BE2C (cell line): ENCODE measurements around the gene ARSI. TPM values are rescaled to one million over a fixed set of nuclear protein-coding genes. Genes with fewer than 3 reads are reported as not detected.
A peak's percentile ranks its signal among the peaks of the same experiment; 100 is the strongest.

ENCODE experiments used
- DNase-seq: peaks from one replicate; pipeline ENCODE4 v3.0.0-alpha.2; 2020
- H3K27me3 ChIP-seq: fragments of 250-450 bp; sonication (Bioruptor Pico); 2 replicates; pipeline ENCODE4 v1.5.1; 2020; ENCODE audit warnings: mild to moderate bottlenecking
- H3K36me3 ChIP-seq: fragments of 250-450 bp; sonication (Bioruptor Pico); 2 replicates; pipeline ENCODE4 v1.5.1; 2020; ENCODE audit warnings: mild to moderate bottlenecking
- H3K4me1 ChIP-seq: fragments of 250-450 bp; sonication (Bioruptor Pico); 2 replicates; pipeline ENCODE4 v1.5.1; 2020
- H3K4me3 ChIP-seq: 2 replicates; pipeline ENCODE4 v1.5.1; 2011; ENCODE audit warnings: low read depth, low read length
- H3K9me3 ChIP-seq: fragments of 250-450 bp; sonication (Bioruptor Pico); 2 replicates; pipeline ENCODE4 v1.5.1; 2020
- polyA plus RNA-seq: library from polyadenylated mRNA; unstranded; fragments of >200 nt; gene quantifications from one replicate; pipeline ENCODE4 v1.2.1, GENCODE V29; 2012; ENCODE audit warnings: low read depth, missing spikeins; ENCODE audit not compliant: insufficient read length, insufficient read depth
- TF ChIP-seq, protein P1 (sequence below): IDR thresholded peaks from 2 replicates; pipeline ENCODE4 v1.5.1; 2012; ENCODE audit warnings: mild to moderate bottlenecking, low read depth, low read length

Gene ARSI
- not detected for polyA plus RNA-seq

DNA sequence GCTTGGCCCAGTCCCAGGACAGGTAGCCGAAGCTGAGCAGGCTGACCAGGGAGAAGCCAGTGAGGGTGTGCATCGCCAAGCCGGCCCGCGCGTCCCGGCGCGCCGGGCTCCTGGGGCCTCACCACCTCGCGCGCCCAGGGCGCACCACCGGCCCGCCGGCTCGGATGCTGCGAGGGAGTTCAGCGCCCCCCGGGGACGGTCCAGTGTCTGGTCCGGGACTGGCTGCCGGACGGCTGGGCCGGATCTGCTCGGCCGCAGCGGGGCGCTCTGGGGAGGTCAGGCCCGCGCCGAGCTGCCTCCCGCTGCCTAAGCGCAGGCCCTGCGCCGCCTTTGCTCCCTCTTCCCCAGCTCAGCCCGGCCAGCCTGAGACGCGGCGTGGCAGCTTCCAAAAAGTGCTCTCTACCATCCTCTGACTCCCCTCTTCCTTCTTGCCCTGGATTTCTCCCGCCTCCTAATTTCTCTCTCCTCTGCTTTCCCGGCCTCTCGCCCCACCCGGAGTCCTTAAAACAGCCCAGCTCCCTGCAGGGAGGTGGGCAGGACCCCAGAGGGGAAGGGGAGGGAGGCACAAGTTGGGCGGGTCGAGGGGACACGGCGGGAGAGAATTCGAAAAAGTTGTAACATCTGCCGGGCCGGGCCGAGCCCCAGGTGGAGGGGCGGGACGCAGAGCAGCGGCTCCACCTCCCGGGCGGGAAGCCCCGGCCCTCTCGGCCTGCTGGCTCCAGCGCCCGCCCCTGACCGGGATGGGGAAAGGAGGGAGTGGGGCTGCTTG is at the start of gene ARSI:
ARSI (minus strand) TSS at position 605 of the 769 bp plus-strand sequence; CDS start at position 73, 532 bp downstream.
- Histone ChIP-seq H3K4me3 (no peak within 1 kb of the TSS), H3K36me3 (no peaks in the 10 kb centered on the region), H3K4me1 (0 out of 2 replicates have a peak, but pooled peaks cover 3% of the 10 kb centered on the region), H3K27me3 (no peaks in the 10 kb centered on the region), H3K9me3 (no peaks in the 10 kb centered on the region)
- TF ChIP-seq, protein P1, sequence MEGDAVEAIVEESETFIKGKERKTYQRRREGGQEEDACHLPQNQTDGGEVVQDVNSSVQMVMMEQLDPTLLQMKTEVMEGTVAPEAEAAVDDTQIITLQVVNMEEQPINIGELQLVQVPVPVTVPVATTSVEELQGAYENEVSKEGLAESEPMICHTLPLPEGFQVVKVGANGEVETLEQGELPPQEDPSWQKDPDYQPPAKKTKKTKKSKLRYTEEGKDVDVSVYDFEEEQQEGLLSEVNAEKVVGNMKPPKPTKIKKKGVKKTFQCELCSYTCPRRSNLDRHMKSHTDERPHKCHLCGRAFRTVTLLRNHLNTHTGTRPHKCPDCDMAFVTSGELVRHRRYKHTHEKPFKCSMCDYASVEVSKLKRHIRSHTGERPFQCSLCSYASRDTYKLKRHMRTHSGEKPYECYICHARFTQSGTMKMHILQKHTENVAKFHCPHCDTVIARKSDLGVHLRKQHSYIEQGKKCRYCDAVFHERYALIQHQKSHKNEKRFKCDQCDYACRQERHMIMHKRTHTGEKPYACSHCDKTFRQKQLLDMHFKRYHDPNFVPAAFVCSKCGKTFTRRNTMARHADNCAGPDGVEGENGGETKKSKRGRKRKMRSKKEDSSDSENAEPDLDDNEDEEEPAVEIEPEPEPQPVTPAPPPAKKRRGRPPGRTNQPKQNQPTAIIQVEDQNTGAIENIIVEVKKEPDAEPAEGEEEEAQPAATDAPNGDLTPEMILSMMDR = no peak
- DNase-seq = no peak

DNA sequence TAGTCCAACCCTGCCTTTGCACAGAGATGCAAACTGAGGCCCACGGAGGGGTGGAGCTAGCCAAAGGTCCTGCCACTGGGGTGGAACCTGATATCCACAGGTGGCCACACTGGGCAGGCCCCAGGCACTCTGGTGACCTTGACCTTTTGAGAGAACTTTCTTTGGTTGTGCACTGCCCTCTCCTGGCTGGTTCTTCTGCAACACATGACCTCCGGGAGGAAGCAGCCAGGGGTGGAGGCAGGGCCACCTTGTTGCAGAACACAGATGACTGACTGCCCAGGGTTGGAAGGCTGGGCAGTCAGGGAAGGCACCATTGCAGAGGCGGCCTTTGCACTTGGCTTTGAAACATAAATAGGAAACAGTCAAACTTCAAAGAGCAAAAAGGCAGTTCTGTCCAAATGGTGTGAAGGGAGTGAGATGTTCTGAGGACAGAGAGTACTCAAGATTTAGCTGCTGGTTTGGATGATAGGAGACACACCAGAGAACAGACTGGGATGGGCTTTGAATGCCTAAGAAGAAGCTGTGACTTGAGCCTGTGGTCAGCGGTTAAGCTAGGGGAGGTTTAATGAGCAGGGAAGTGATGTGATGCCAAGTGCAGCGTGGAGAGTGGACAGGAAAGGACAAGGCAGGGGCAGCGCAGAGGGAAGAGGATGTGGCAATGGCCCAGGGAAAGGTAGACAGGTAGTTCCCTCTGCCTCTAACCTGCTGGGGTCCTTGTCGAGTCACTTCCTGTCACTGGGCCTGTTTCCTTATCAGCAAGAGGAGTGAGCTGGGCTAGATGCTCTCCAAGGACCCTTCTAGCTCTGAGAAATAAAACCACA is 48.0 kb upstream of the ARSI start:
- Histone ChIP-seq H3K4me3 (no peak overlapping the region), H3K9me3 (no peaks in the 10 kb centered on the region), H3K27me3 (no peaks in the 10 kb centered on the region), H3K4me1 (peaks cover 4% of the 10 kb centered on the region; the same call in 1 of the 2 replicates), H3K36me3 (no peaks in the 10 kb centered on the region)
- peak; percentile 80 for DNase-seq
- TF ChIP-seq, protein P1 = peak; percentile 77

DNA sequence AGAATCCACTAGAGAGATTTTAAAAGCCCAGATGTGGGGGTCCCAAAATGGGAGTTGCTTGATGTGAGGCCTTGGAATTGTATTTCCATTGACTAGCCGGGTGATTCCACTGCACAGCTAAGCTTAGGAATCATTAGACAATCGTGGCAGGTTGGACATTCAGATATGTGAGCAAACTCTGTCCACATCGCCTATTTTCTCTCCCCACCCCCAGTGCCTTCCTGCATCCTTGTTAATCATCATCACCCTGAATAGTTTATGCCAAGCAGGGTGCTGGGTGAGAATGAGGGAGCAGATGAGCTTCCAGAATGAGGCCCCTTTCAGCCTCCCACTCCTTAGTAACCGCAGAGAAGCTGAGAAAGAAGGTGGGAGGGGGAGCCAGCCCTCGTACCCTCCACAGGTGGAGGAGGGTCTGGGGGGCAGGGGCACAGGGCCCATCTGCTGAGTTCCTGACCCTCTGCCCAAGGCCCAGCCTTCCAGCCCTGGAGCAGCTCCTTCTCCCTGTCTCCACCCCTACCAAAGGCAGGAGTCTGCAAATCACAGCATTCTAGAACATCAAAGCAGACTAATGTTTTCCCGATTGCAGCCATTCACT is 47.1 kb upstream of the ARSI start:
- Histone ChIP-seq H3K36me3 (no peaks in the 10 kb centered on the region), H3K4me1 (peaks cover 4% of the 10 kb centered on the region; the same call in 1 of the 2 replicates), H3K4me3 (no peak overlapping the region), H3K27me3 (no peaks in the 10 kb centered on the region), H3K9me3 (no peaks in the 10 kb centered on the region)
- TF ChIP-seq, protein P1 = no peak
- no peak for DNase-seq

DNA sequence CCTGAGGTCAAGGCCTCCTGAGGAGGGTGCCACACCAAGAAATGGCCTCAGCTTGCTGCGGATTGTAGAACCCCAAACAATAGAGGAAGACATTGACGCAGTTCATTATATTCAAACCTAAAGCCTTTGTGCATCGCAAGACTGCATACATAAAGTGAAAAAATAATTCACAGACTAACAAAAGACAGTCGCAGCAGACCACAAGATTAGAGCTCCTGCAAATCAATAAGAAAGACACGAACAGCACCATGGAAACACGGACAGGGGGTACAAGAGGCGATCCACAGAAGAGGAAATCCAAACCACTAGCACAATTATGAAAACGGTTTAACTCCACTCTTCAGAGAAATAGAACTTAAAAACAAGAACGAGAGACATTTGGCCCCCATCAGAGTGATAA is 44.7 kb upstream of the ARSI start:
- DNase-seq = no peak
- Histone ChIP-seq H3K9me3 (no peaks in the 10 kb centered on the region), H3K4me3 (no peak overlapping the region), H3K4me1 (peaks cover 8% of the 10 kb centered on the region; the same call in 1 of the 2 replicates), H3K27me3 (no peaks in the 10 kb centered on the region), H3K36me3 (no peaks in the 10 kb centered on the region)
- TF ChIP-seq, protein P1 = no peak

DNA sequence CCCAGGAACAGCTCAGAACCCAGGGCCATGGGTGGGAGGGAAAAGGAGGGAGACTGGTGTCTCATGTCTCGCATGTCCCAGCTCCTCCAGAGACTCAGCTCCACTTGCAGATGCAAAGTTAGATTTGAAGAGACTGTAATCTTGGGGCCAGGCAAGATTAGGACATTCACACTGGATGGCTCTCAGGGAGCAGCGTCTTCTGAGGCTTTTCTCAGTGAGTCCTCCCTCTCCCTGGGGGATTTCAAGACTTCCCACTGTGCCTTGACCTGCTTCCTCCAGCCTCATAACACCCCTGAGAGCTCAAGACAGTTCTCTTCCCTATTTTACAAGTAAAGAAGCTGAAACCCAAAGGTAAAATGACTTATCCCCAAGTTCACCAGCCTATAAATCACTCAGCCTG is 44.3 kb upstream of the ARSI start:
- no peak for DNase-seq
- TF ChIP-seq, protein P1 = no peak
- no peaks in the 10 kb centered on the region for H3K36me3 ChIP-seq
- H3K4me3 ChIP-seq = no peak overlapping the region
- no peaks in the 10 kb centered on the region for H3K27me3 ChIP-seq
- H3K4me1 ChIP-seq = peaks cover 8% of the 10 kb centered on the region; the same call in 1 of the 2 replicates
- no peaks in the 10 kb centered on the region for H3K9me3 ChIP-seq
